HL-60 (cell line): ENCODE measurements around the gene ST8SIA2.

ENCODE experiments used
- DNase-seq, 2 experiments: peaks; one replicate each; pipeline ENCODE4 v3.0.0-alpha.2; 2010 to 2020; ENCODE audit warnings: low read depth in 1 of 2, low spot score in 1 of 2
- H3K27ac ChIP-seq: fragments of 250-450 bp; sonication (Bioruptor Pico); replicated peaks from 2 replicates; pipeline ENCODE4 v1.5.1; 2020; ENCODE audit warnings: mild to moderate bottlenecking, moderate library complexity
- H3K27me3 ChIP-seq: fragments of 250-450 bp; sonication (Bioruptor Pico); 2 replicates; pipeline ENCODE4 v1.5.1; 2021; ENCODE audit warnings: mild to moderate bottlenecking, moderate library complexity; ENCODE audit not compliant: insufficient read depth, poor library complexity, severe bottlenecking
- H3K4me3 ChIP-seq: replicated peaks from 2 replicates; pipeline ENCODE4 v1.5.1; 2011; ENCODE audit warnings: mild to moderate bottlenecking, control low read depth, low read length; ENCODE audit not compliant: insufficient read depth
- CTCF ChIP-seq: IDR thresholded peaks from one replicate; pipeline ENCODE4 v1.5.1; 2011; ENCODE audit warnings: low read length, control low read depth, inconsistent platforms; ENCODE audit not compliant: insufficient read depth
- GABPA ChIP-seq: IDR thresholded peaks from 2 replicates; pipeline ENCODE4 v1.6.1; 2012; ENCODE audit warnings: low read depth
- POLR2AphosphoS5 ChIP-seq: IDR thresholded peaks from 2 replicates; pipeline ENCODE4 v1.6.1; 2012; ENCODE audit warnings: low read depth
- REST ChIP-seq: IDR thresholded peaks from 2 replicates; pipeline ENCODE4 v1.6.1; 2012; ENCODE audit warnings: low read depth; ENCODE audit not compliant: insufficient replicate concordance
- SPI1 ChIP-seq: IDR thresholded peaks from 2 replicates; pipeline ENCODE4 v1.6.1; 2012; ENCODE audit warnings: low read depth, mild to moderate bottlenecking, borderline replicate concordance

Gene ST8SIA2

GRCh38 chr15:92455271-92455670, 61.6 kb downstream of the ST8SIA2 start:
- no peak overlapping the region for H3K27ac ChIP-seq
- DNase-seq: no peak
- TF ChIP-seq CTCF (no peak), REST (no peak), SPI1 (no peak), GABPA (no peak), POLR2AphosphoS5 (no peak)
- H3K27me3 ChIP-seq: peaks cover 7% of the 10 kb centered on the region
- no peak overlapping the region for H3K4me3 ChIP-seq

DNA sequence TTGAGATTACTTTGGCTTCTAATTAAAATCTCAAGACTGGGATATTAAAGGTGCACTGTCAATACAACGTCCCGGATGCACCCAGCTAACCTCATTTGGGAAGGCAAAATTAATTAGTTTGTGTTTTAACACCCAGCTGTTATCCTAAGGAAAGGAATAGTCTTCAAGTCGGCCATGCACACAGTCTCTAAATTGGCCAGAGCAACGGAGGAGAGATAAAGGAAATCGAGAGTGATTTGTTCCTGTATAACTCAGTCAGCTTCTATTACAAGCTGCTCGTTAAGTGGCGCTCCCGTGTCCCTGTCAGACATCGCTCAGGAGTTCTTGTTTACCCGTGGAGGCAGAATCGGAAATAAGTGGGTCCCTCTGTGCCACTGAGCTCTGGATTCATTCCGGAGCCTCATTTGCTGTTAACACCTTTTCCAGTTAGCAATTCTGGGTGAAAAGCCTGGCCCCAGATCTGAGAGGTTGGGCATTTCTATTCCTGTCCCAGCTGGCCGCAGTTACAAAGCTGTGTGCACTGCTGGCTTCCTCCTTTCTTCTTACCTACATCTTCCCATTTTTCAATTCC, 63.9 kb downstream of the ST8SIA2 start:
- no peak overlapping the region for H3K4me3 ChIP-seq
- no peak for DNase-seq
- TF ChIP-seq SPI1: no peak
- no peak for TF ChIP-seq CTCF
- no peak for TF ChIP-seq REST
- no peak for TF ChIP-seq GABPA
- no peak for TF ChIP-seq POLR2AphosphoS5
- no peak overlapping the region for H3K27ac ChIP-seq
- H3K27me3 ChIP-seq: peaks cover 7% of the 10 kb centered on the region

DNA sequence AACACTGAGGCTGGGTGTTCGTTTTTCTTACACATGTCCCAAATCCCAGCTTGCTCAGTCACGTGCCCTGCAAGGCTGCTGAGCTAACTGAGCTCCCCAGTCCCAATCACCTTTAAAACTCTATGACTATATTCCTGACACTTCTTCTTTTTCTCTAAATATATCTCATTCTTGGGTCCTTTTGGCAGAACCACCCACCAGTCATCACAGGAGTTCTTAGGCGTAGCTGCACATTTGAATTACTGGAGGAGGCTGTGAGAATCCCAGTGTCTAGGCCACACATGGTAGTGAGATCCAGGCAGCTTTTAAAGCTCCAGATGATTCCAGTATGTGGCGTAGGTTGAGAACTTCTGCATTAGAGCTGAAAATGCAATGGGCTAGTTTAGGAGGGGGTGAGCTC, 66.3 kb downstream of the ST8SIA2 start:
- Histone ChIP-seq H3K4me3 (no peak overlapping the region), H3K27me3 (peaks cover 7% of the 10 kb centered on the region), H3K27ac (no peak overlapping the region)
- TF ChIP-seq REST: no peak
- no peak for TF ChIP-seq CTCF
- no peak for TF ChIP-seq POLR2AphosphoS5
- no peak for TF ChIP-seq GABPA
- TF ChIP-seq SPI1: no peak
- DNase-seq: no peak
